ENCODE measurements around the gene ADAM12. TPM values are rescaled to one million over a fixed set of nuclear protein-coding genes. Genes with fewer than 3 reads are reported as not detected.
A peak's percentile ranks its signal among the peaks of the same experiment; 100 is the strongest.

The ADAM12 gene
- total RNA-seq, 2 donors from 2014 or later, result 6.7 to 7.9 TPM

- DNase-seq (no peak), ATAC-seq (no peak)
- intact Hi-C loops (cut with DNase I), result no loop called here
Observed at GRCh38 chr10:126407831-126408230, 19.6 kb upstream of the ADAM12 start.

- ATAC-seq, result no peak
- no peak for DNase-seq
- intact Hi-C loops (cut with DNase I), result no loop called here
Observed at GRCh38 chr10:126405239-126405775, 17.0 kb upstream of the ADAM12 start.

- DNase-seq (no peak), ATAC-seq (no peak)
- intact Hi-C loops (cut with DNase I), result no loop called here
Observed at GRCh38 chr10:126402721-126403695, 14.7 kb upstream of the ADAM12 start.

- ATAC-seq, result no peak
- intact Hi-C loops (cut with DNase I), result no loop called here
- no peak for DNase-seq
Observed at GRCh38 chr10:126400641-126401040, 12.4 kb upstream of the ADAM12 start.

- ATAC-seq (no peak), DNase-seq (no peak)
- intact Hi-C loops (cut with DNase I), result no loop called here
Observed at GRCh38 chr10:126398924-126399323, 10.6 kb upstream of the ADAM12 start.

- ATAC-seq (no peak), DNase-seq (no peak)
- intact Hi-C loops (cut with DNase I), result no loop called here
Observed at GRCh38 chr10:126398383-126398743, 10.1 kb upstream of the ADAM12 start.

GRCh38 chr10:126397640-126398382, 9.5 kb upstream of the ADAM12 start:
- no peak for DNase-seq
- intact Hi-C loops (cut with DNase I), result no loop called here
- peak in 1 of 2 donors; percentile 37 for ATAC-seq

GRCh38 chr10:126397156-126397555, 8.9 kb upstream of the ADAM12 start:
- DNase-seq (no peak), ATAC-seq (no peak)
- intact Hi-C loops (cut with DNase I), result no loop called here

GRCh38 chr10:126394948-126395347, 6.7 kb upstream of the ADAM12 start:
- intact Hi-C loops (cut with DNase I), result no loop called here
- ATAC-seq, result no peak
- no peak for DNase-seq

- intact Hi-C loops (cut with DNase I), result no loop called here
- no peak for ATAC-seq
- DNase-seq, result no peak
Observed at GRCh38 chr10:126393076-126393475, 4.8 kb upstream of the ADAM12 start.

GRCh38 chr10:126392469-126392868, 4.2 kb upstream of the ADAM12 start:
- DNase-seq (no peak), ATAC-seq (no peak)
- intact Hi-C loops (cut with DNase I), result no loop called here

GRCh38 chr10:126392068-126392467, 3.8 kb upstream of the ADAM12 start:
- DNase-seq, result no peak
- ATAC-seq, result no peak
- intact Hi-C loops (cut with DNase I), result no loop called here

GRCh38 chr10:126391192-126391885, 3.1 kb upstream of the ADAM12 start:
- DNase-seq (no peak), ATAC-seq (peak in 1 of 2 donors; percentile 53)
- intact Hi-C loops (cut with DNase I), result no loop called here

- ATAC-seq (no peak), DNase-seq (no peak)
- intact Hi-C loops (cut with DNase I), result no loop called here
Observed at GRCh38 chr10:126390324-126390723, 2.0 kb upstream of the ADAM12 start.

GRCh38 chr10:126387041-126387921, 996 bp downstream of the ADAM12 start:
- ATAC-seq, result peak; percentile 56 to 64
- DNase-seq, result peak; percentile 63
- intact Hi-C loops (cut with DNase I), result loop anchor here (5.0 to 10.0 kb wide), 3 partner anchors 118 to 405 kb away; no protein-coding TSS in a partner anchor

- DNase-seq (no peak), ATAC-seq (no peak)
- intact Hi-C loops (cut with DNase I), result loop anchor here (10.0 kb wide), 2 partner anchors 120 to 400 kb away; no protein-coding TSS in a partner anchor
Observed at GRCh38 chr10:126384269-126384873, 3.9 kb downstream of the ADAM12 start.

- intact Hi-C loops (cut with DNase I), result loop anchor here (10.0 kb wide), 2 partner anchors 124 to 396 kb away; no protein-coding TSS in a partner anchor
- DNase-seq, result no peak
- ATAC-seq, result no peak
Observed at GRCh38 chr10:126380352-126381076, 7.8 kb downstream of the ADAM12 start.
